Femur (tissue), 1 donor: ENCODE measurements around the gene TPO.

Experiments
- DNase-seq: peaks from one replicate; pipeline ENCODE4 v3.0.0-alpha.2; 2017

The TPO gene

DNA sequence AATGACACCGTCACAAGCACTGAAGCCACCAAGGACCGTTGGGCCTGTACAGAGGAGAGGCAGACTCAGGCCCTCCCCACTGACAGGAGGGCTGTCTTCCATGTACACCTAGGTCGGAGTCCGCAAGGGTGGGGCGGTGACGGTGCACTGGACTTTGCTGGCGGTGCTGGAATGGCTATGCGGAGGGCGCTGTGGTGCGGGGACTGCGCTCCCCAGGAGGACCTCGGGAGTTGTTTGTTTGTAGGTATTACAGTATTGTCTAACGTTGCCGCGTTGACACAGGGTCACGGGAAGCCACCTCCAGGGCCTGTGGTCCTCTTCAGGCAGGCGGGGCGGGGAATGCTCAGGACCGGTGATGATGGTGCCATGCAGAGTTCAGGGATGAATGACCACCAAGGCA lies 126.2 kb downstream of the TPO start:
- DNase-seq: no peak

DNA sequence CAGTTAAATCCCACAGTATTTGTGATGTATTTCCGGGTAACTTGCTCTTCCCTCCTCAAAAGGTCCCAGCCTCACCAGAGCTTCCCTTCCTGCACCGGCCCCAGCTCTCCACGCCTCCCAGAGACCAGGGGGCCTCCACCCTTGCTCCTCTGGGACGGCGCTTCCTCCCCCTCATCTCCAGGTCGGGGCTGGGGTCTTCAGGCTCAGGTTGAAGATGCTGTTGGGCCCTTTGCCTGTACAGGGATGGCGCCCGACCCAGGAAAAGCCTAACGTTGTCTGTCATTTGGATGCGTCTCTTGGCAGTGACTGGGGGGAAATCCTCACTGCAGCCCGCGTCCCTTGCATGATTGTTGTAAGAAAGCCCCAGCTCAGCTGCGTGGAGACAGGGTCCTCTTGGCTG lies 126.7 kb downstream of the TPO start:
- no peak for DNase-seq

DNA sequence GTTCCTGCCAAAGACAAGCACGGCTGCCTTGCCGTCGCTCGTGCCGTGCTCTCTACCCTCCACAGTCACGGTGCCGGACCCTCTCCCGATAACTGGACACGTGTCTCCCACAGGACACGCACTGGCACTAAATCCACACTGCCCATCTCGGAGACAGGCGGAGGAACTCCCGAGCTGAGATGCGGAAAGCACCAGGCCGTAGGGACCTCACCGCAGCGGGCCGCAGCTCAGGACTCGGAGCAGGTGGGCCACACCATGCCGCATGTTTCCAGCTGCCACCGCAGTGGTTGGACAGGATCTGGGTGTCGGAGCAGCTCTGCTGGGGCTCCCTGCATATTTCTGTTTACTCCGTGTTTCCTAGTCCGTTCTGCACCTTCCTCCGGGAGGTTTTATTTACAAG lies 127.2 kb downstream of the TPO start:
- DNase-seq: no peak

DNA sequence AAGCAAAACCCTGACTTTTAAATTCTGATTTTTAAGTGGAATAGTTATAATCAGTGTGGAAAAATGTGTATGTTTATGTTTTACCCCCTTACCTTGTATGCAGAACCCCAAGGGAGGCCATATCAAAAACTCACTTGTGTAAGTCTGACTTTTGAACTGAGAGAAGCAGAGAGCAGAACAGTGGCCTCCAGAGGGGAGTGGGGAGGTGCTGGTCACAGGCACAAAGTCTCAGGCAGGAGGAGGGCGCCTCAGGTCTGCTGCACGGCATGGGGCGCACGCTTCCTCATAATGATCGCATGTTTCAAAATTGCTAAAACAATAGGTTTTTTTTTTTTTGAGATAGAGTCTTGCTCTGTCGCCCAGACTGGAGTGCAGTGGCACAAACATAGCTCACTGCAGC lies 127.8 kb downstream of the TPO start:
- no peak for DNase-seq

DNA sequence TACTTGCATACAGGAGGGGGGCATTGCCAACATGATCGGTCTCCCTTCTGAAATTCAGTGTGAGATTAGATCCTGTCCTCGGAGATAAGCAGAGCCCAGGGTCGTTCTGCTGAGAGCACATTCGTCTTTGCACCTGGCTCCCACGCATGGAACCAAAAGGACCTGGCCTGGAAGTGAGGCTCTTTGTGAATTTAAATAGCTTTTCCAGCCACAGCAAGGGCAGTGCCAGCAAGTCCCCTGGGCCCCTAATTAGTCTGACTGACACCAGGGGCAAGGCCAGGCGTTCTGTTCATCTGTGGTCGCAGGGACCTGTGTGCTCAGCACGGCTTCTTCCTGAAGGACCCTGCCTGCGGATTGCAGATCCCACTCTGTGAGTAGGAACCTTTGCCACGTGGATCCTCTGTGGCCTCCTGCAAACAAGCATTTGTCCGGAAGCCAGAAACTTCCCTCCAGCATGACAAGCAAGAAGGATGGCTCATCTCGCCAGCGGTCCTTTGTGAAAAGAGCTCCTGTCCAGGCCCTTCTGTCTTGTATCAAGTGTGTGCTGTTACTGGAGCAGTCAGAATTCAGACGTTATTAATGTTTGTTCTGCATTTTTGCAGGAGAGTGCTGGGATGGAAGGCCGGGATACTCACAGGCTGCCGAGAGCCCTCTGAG lies 128.7 kb downstream of the TPO start:
- DNase-seq: no peak

DNA sequence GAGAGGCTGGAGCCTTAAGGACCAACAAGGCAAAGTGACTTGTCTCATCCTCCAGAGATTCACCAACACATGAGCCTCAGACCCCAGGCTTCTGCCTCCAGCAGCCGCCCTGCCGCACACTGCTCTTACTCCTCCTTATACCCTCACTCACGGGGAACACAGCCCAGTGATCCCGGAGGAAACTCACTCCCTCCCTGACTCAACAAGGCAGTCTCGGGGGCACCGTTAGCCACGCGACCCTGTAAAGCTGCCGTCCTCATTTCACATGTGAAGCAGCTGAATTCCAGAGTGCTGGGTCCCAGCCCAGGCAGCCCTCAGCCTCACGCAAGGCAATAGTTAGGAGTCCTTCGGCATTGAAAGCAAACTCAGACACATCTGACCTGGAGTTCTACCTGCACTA lies 129.7 kb downstream of the TPO start:
- DNase-seq: no peak

DNA sequence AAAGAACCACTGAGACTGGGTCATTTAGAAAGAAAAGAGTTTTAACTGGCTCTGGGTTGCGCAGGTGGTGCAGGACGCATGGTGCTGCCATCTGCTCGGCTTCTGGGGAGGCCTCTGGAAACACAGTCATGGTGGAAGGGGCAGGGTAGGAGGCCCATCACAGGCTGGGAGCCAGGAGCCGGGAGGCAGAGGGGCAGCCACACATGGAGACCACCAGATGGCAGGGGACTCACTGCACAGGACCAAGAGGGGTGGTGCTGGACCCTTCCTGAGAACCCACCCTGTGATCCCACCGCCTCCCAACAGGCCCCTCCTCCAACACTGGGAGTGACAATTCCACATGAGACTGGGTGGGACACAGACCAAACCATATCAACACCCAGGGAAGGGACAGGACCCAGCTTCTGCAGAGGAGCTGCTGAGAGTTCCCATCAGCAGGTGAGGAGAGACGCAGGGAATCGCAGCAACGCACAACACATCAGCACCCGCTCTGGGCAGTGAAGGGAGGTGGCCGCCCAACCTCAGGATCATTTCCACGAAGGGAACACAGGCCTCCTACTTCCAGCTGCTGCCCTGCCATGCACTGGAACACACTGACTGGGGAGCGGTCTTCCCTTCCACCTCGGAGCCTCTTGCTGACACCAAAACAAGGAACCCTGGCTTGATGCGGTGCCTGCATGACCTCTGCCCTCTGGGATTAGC lies 130.7 kb downstream of the TPO start:
- no peak for DNase-seq

DNA sequence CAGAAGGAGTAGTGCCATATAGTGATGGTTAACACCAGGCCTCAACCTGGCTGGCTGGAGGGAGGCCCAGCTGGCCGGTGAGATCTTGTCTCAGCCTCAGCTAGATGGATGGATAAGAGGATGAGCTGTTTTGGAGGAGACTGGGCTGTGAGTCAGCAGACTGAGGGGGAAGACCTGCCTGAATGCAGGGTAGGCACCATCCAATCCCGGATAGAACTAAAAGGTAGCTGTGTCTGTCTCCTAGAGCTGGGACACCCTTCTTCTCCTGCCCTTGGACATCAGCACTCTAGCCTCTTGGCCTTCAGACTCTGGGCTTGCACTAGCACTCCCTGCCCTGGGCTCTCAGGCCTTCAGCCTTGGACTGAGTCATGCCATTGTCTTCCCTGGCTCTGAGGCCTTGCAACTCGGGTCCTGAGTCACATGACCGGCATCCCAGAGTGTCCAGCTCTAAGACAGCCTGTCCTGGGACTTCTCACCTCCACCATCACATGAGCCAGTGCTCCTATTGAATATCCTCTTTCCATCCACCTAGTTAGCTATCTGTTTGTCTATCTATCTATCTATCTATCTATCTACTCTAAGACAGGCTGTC lies 131.3 kb downstream of the TPO start:
- no peak for DNase-seq

DNA sequence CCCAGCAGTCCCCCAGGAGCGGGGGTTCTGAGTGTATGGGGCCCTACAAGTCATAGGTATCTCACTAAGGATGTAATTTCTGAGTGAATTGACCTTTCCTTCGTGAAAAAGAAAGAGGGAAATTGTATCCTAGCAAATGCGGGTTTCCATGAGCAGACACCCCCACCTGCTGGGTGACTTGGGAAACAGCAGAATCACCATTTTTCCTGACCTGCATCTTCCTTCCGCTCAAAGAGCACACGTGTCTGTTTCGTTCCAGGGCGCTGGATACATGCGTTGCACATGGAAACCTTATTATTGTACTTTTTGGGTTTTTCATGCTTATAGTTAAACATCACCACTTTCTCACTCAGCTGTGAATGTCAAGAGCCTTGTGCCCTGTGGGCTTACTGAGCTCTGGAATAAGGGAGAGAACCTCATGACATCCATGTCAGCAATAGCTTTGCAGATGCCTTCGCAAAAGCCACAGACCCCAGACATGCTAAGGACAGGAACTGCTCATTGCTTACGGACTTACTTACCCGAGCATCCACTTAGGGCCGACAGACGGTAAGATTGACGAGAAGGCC lies 132.8 kb downstream of the TPO start:
- peak; percentile 64 for DNase-seq

DNA sequence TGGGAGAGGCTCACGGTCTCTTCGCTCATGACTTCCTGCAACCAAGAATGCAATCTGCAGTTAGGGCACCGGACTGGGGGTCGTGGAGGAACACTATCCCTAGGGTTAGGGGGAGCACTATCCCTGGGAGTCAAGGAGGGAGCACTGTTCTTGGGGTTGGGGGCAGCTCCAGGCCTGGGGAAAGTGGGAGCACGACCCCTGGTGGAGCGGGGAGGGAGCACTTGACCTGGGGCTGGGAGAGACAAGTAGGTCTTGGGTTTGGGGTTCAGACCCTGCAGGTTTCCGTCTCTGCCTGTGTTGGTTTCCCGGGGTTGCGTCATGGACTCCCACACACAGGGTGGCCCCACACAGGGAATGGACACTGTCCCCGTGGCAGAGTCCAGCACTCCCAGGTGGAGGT lies 133.6 kb downstream of the TPO start:
- DNase-seq: no peak

DNA sequence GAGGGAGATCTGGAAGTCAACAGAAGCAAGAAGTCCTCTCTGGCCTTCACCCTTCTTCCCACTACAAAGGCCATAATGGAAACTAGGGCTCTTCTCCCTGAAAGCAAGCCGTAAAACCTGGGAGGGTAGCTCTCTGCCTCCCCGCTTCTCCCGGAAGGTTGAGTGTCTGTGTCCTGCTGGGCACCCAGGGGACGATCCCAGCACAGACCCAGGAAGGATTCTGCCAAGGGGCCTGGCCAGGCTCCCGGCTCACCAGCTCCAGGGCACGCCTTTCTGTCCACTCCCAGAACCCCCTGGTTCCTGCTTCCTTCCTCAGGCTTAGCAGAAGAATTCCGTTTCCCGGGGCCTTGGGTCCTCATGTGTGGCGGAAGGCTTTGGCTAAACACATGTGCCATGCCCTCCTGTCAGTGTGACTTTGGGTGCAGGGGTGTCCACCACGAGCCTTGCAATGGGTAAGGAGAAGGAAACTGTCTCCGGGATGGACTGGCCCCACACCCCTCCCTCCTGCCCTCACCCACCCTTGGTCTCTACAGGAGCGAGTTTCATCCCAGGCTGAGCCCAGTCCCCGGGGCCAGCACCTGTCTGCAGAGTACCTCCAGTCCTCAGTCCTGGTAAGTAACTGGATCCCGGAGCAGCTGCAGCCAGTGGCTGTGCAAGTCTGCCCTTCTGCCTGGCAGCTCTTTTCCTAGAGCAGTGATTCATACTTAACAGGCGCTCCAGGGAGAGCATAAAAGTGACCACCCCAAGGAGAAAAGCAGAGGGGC lies 135.8 kb downstream of the TPO start:
- no peak for DNase-seq

DNA sequence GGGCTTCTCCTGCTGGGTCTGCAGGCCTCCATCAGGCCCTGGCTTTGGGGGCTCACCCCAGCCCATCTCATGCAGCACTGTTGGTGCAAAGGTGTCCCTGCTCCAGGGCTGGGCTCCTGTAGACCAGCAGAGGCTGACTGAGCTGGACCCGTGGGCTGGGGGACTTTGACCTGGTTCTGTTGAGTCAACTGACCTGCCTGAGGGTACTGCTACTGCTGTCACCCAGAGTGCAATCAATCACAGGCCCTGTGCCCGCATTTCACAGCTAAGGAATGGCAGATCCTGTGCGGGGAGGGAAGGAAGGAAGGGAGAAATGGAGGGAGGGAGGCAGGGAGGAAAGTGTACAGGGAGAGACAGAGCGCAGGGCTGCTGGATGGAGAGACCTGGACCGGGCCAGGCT lies 136.8 kb downstream of the TPO start:
- DNase-seq: no peak

DNA sequence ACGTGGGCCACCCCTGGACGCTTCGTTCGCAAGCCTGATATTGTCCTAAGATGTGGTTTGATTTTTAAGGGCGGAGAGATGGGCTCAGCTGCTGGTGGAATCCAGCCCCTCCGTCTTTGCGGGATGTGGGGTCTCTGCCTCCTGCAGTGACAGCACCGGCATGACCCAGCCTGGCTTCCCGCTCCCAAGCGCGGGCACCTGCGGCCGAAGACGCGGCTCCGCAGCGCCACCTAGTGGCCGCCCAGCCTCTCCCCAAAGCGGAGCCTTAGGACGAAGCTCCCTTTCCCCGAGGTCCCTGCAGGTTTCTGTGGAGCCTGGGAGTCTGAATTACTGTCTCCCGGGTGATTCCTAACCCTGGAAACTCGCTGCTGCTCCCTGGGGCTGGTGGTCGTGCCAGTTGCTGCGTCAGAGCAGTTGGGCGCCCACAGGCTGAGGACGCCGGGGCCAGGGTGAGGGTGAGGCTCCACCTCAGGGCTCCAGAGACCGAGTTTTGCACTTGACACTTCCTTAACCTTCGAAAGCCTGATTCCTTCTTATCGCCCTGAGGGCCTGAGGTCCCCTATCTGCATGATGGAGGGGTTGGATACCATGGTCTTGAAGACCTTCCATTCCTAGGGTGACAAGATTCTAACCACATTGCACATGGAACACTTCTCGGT lies 137.5 kb downstream of the TPO start:
- DNase-seq: peak; percentile 50

DNA sequence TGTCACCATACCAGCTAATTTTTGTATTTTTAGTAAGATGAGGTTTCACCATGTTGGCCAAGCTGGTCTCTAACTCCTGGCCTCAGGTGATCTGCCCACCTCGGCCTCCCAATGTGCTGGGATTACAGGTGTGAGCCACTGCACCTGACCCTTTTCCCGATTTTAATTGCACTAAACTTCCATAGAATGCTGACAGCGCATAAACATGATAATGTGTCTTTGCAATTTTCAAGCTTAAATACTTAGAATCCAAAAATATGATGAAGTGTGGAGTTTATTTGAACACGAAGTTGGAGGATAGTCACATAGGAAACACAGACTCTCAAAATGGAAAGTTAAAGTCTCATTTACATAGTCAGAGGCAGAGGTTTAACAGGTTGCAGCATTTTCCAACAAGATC lies 138.6 kb downstream of the TPO start:
- DNase-seq: no peak

DNA sequence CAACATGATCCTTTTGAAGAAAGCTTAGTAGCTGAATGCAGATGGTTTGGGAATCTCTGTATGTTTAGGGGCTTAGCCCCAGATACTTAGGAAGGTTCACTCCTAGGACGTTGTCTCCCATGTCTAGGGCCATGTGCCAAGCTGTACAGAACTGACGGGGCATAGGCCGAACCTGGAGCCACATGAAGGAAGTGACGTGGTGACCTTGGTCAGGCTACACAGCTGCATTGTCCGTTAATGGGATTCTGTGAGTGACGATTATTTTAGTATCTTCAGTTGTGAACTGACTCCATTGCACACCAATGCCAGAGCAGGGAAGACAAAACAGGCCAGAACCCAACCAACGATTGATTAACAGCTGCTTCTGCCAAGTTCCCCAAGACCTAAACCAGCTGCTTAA lies 139.3 kb downstream of the TPO start:
- no peak for DNase-seq

DNA sequence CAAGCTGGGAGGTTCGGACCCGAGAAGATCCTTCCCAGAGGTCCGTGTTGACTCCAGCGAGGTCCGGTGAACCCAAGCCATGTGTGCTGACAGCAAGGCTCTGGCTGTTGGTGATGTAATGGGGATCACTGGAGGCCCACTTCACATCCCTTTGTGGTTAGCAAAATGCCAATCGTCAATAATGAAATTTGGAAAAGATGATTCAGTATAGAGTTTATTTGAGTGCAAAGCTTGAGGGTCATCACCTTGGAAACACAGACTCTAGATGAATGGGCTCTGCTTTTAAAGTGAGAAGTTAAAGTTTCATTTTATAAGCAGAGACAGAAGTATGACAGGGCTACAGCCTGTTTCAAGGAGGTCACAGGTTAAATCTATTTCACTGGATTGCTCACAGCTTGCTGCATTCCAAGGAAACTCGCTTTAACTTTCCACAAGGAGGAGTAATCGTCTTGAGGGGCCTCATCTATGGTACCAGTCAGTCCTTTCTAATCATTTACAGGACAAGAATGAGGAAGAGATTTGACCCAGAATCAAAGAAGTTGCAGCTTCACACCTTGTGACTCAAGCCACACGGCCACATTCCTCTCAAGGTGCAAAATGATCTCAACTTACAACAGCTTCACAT lies 140.5 kb downstream of the TPO start:
- no peak for DNase-seq

DNA sequence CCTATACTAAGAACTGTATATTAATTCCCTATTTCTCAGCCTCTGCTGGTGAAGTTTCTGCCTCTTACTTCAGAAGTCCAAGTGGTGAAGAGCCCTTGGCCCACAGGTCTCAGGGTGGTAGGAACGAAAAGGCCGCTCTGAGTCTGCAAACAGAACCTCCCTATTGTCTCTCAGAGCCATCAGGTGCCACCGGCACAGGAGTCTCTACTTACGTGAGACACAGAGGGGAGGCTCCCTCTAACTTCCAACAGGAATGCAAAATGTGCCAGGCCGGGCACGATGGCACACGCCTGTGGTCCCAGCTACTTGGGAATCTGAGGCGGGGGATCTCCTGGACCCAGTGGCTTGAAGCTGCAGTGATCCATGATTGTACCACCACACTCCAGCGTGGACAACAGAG lies 143.0 kb downstream of the TPO start:
- no peak for DNase-seq

DNA sequence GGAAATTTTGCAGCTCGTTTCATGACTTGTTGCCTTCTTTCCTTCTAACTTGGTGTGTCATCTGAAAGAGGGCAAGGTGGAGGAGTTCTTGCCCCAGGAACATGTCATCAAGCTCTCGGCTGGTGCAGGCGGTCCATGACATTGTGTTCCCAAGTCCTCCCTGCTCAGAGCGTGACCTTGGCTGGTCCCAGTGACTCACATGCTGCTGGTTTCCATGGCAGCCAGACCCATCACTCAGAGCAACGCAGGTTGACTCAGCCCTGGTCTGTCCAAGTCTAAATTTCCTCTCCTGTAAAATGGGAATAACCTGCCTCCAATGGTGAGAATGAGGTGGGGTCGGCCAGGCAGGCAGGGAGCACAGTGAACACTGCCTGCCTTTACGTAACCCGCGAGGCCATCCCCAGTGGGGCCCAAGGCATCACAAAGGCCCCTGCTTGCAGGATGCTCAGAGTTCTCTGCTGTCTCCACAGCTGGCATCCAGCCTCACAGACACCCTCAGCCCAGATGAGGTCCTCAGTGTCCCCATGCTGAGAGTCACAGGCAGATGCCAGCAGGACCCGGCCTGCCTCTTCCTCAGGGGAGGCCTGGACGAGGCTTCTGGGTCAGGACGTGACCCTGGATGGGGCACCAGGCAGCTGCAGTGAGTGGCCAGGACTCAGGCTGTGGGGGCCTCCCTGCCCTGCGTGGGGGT lies 143.7 kb downstream of the TPO start:
- DNase-seq: no peak

DNA sequence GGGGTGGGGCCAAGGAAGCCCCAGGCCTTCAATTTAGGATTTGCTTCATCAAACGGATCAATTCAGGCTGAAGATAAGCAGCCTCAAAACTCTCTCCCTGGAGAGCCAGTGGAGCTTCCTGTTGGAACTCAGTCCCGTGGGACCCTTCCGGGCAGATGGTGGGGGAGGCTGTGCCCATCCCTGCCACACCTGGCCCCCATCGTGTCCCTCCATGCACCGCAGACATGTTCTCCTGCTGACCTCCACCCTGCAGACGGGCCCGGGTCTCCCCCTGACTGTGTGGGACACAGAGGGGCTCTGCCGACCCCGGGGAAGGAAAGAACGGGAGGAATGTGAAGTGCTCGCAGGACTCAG lies 144.2 kb downstream of the TPO start:
- no peak for DNase-seq

DNA sequence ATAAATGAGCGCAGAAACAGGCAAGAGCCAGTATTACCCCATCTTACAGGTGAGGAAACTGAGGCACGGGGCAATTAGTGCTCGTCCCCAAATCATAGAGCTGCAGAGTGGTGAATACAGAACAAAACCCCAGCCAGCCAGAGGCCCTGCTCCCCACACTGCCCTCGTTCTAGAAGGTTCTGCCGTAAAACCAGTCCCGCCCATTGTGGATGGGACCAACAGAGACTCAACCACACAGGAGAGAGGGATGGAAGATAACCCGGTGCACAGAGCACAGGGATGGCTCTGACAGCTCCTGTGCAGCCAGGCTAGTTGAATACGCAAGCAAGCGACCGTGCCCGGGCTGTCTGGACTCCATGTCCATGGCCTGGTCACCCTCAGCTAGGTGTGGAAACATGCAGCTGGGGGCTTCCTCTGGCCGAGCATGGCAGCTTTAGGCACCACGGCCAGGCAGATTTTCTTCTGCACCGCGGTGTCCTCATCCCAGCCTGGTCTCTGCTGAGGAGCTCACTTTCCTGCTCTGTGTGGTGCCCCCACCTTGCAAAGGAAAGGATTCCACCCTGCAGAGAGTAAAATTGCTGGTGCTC lies 146.4 kb downstream of the TPO start:
- DNase-seq: no peak

DNA sequence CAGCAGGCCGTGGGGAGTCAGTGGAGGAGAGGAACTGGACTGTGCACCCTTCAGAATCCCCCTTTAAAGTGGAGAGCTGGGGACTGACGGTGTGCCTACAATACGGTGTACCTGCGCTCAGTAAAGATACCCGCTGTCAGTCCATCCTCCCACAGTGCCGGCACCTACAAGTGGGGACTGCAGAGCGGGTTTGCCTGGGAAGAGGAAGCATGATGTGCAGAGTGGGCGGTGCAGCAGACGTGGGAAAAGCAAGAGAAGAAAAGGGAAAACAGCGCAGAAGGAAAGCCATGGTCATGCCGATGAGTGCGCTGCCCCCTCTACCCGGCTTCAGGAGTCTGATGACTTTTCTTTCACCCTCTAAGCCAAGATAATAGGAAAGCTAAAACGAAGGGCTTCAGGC lies 148.0 kb downstream of the TPO start:
- DNase-seq: no peak
